ENCODE results near the gene GNG7.
A peak's percentile ranks its signal among the peaks of the same experiment; 100 is the strongest.
"Not testable (repeated sequence)": the region's sequence is repeated elsewhere in the genome, so short reads cannot be mapped to it uniquely, and the experiment has no call there.

Gene GNG7

DNA sequence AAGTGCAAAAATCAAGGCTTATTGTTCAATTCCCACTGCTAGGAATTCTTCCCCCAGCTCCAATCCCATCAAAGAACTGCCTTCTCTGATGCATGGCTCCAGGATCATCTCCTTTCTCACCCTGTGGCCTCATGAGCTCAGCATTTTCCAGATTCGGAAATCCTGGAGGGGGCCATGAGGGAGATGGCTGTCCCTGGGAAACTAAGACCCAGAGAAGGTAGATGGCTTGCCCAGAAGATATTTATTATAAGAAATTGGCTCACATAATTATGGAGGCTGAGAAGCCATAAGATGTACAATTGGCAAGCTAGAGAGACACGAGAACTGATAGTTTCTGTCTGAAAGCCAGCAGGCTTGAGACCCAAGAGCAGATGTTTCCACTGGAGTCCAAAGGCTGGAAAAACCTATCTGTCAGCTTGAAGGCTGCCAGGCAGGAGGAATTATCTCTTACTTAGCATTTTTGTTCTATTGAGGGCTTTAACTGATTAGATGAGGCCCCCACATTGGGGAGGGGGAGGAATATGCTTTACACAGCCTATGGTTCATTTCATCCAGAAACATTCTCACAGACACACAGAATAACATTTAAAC is 168.0 kb downstream of the GNG7 start:
- Histone ChIP-seq H3K9ac (ENCODE audit: low read depth, low read length) (no peak overlapping the region), H3K36me3 (ENCODE audit: insufficient read depth, low read length) (no peaks in the 10 kb centered on the region), H3K27me3 (ENCODE audit: insufficient read depth, low read length) (no peaks in the 10 kb centered on the region), H3K4me1 (ENCODE audit: insufficient read depth, low read length) (no peaks in the 10 kb centered on the region), H3K4me3 (ENCODE audit: low read length) (no peak overlapping the region), H3K27ac (ENCODE audit: low read depth, low read length) (no peak overlapping the region), H3K9me3 (ENCODE audit: insufficient read depth, low read depth, low read length) (peaks cover 11% of the 10 kb centered on the region)
- 78% methylated on average over 2 of the region's 2 CpGs for WGBS

- Histone ChIP-seq H3K27me3 (ENCODE audit: insufficient read depth, low read length) (no peaks in the 10 kb centered on the region), H3K36me3 (ENCODE audit: insufficient read depth, low read length) (no peaks in the 10 kb centered on the region), H3K27ac (ENCODE audit: low read depth, low read length) (no peak overlapping the region), H3K4me3 (ENCODE audit: low read length) (no peak overlapping the region), H3K9me3 (ENCODE audit: insufficient read depth, low read depth, low read length) (peaks cover 11% of the 10 kb centered on the region), H3K9ac (ENCODE audit: low read depth, low read length) (no peak overlapping the region), H3K4me1 (ENCODE audit: insufficient read depth, low read length) (no peaks in the 10 kb centered on the region)
- WGBS, result 84% methylated on average over 4 of the region's 6 CpGs
These were observed 168.6 kb downstream of the GNG7 start for GRCh38 chr19:2533686-2534422.

GRCh38 chr19:2533072-2533425 is 169.4 kb downstream of the GNG7 start:
- Histone ChIP-seq H3K27me3 (ENCODE audit: insufficient read depth, low read length) (no peaks in the 10 kb centered on the region), H3K9me3 (ENCODE audit: insufficient read depth, low read depth, low read length) (peaks cover 11% of the 10 kb centered on the region), H3K4me3 (ENCODE audit: low read length) (no peak overlapping the region), H3K27ac (ENCODE audit: low read depth, low read length) (no peak overlapping the region), H3K36me3 (ENCODE audit: insufficient read depth, low read length) (no peaks in the 10 kb centered on the region), H3K9ac (ENCODE audit: low read depth, low read length) (no peak overlapping the region), H3K4me1 (ENCODE audit: insufficient read depth, low read length) (no peaks in the 10 kb centered on the region)
- 100% methylated on average over 1 of the region's 2 CpGs for WGBS

DNA sequence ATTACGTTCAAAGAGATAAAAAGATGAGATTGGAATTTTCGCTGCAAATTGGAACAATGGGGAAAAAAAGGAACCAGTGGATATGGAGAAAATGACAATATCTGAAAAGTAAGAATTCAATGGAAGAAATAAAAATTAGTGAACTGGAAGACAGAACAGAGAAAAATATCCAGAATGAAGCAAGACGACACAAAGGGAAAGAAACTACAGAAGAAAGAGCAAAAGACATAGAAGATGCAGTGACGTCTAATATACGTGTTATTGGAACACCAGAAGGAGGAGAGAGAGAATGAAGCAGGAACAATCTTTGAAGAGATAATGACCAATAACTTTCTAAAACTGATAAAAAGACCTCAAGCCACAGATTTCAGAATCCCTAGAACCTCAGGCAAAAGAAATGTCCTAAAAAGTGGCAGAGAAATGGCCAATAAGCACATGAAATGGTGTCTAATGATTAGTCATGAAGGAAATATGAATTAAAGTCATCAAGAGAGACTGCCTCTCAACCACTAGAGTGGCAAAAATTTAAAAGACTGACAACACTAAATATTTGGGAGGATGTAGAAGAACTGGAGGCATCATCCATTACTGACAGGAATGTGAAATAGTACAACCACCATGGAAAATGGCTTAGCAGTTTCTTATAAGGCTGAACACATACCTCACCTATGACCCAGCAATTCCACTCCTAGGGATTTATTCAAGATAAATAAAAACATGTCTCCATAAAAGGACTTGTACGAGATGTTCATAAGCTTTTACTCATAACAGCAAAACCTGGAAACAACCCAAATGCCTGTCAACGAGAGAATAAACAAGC is 170.0 kb downstream of the GNG7 start:
- peaks cover 11% of the 10 kb centered on the region for H3K9me3 ChIP-seq (ENCODE audit: insufficient read depth, low read depth, low read length)
- no peak overlapping the region for H3K27ac ChIP-seq (ENCODE audit: low read depth, low read length)
- 95% methylated on average over 7 of the region's 7 CpGs for WGBS
- no peak overlapping the region for H3K4me3 ChIP-seq (ENCODE audit: low read length)
- no peak overlapping the region for H3K9ac ChIP-seq (ENCODE audit: low read depth, low read length)
- H3K4me1 ChIP-seq (ENCODE audit: insufficient read depth, low read length), result no peaks in the 10 kb centered on the region
- no peaks in the 10 kb centered on the region for H3K36me3 ChIP-seq (ENCODE audit: insufficient read depth, low read length)
- no peaks in the 10 kb centered on the region for H3K27me3 ChIP-seq (ENCODE audit: insufficient read depth, low read length)

DNA sequence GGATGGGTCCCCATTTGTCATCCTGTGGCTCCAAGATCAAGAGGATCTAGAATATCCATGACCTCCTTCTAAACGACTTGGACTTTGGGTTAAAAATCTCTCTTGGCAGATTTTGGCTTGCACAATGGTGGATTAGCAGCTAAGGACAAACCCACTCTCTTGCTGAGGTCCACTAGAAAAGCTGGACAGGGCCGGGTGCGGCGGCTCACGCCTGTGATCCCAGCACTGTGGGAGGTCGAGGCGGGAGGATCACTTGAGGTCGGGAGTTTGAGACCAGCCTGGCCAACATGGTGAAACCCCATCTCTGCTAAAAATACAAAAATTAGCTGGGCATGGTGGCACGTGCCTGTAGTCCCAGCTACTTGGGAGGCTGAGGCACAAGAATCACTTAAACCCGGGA is 172.6 kb downstream of the GNG7 start:
- H3K27me3 ChIP-seq (ENCODE audit: insufficient read depth, low read length); H3K27ac ChIP-seq (ENCODE audit: low read depth, low read length); H3K4me3 ChIP-seq (ENCODE audit: low read length); H3K4me1 ChIP-seq (ENCODE audit: insufficient read depth, low read length); H3K9ac ChIP-seq (ENCODE audit: low read depth, low read length); H3K36me3 ChIP-seq (ENCODE audit: insufficient read depth, low read length): not testable (repeated sequence)
- peaks cover 11% of the 10 kb centered on the region for H3K9me3 ChIP-seq (ENCODE audit: insufficient read depth, low read depth, low read length)
- WGBS, result 91% methylated on average over 10 of the region's 10 CpGs

DNA sequence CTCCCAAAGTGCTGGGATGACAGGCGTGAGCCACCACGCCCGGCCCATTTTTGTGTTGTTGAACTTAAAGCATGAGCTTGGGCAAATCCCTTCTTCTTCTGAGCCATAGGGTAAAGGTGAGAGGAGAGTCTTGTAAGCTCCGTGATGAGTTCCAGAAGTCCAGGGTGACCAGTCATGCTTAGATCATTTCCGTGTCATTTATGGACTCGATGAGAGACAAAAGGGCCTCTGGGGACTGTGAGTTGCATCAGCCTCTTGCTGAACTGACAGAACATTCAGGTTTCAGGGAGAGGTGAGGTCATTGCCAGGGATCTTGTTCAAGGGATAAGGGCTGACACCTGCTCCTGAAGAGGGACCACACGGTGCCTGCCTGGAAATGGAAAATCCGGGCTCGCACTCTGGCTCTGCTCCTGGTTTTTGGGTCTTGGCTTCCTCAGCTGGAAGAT is 173.0 kb downstream of the GNG7 start:
- H3K4me3 ChIP-seq (ENCODE audit: low read length), result no peak overlapping the region
- no peaks in the 10 kb centered on the region for H3K36me3 ChIP-seq (ENCODE audit: insufficient read depth, low read length)
- no peak overlapping the region for H3K27ac ChIP-seq (ENCODE audit: low read depth, low read length)
- no peak overlapping the region for H3K9ac ChIP-seq (ENCODE audit: low read depth, low read length)
- peaks cover 6% of the 10 kb centered on the region for H3K9me3 ChIP-seq (ENCODE audit: insufficient read depth, low read depth, low read length)
- WGBS, result 88% methylated on average over 9 of the region's 9 CpGs
- no peaks in the 10 kb centered on the region for H3K27me3 ChIP-seq (ENCODE audit: insufficient read depth, low read length)
- no peaks in the 10 kb centered on the region for H3K4me1 ChIP-seq (ENCODE audit: insufficient read depth, low read length)

GRCh38 chr19:2528675-2529101 is 173.8 kb downstream of the GNG7 start:
- no peaks in the 10 kb centered on the region for H3K9me3 ChIP-seq (ENCODE audit: insufficient read depth, low read depth, low read length)
- no peaks in the 10 kb centered on the region for H3K36me3 ChIP-seq (ENCODE audit: insufficient read depth, low read length)
- no peak overlapping the region for H3K27ac ChIP-seq (ENCODE audit: low read depth, low read length)
- no peak overlapping the region for H3K4me3 ChIP-seq (ENCODE audit: low read length)
- WGBS, result 85% methylated on average over 8 of the region's 8 CpGs
- H3K27me3 ChIP-seq (ENCODE audit: insufficient read depth, low read length), result no peaks in the 10 kb centered on the region
- H3K9ac ChIP-seq (ENCODE audit: low read depth, low read length), result no peak overlapping the region
- no peaks in the 10 kb centered on the region for H3K4me1 ChIP-seq (ENCODE audit: insufficient read depth, low read length)

DNA sequence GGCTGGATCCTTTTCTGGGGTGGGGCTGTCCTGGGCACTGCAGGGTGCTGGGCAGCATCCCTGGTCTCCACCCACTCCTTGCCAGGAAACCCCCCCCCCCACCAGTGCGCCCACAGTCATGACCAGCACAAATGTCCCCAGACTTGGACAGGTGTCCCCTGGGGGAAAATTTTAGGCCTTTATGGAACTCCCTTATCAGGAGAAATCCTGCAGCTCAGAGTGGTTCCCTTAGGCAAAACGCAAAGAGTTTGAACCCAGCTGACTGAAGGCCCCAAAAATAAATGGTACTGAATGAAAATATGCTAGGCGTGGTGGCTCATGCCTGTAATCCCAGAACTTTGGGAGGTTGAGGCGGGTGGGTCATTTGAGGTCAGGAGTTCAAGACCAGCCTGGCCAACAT is 174.8 kb downstream of the GNG7 start:
- H3K9ac ChIP-seq (ENCODE audit: low read depth, low read length), result no peak overlapping the region
- H3K9me3 ChIP-seq (ENCODE audit: insufficient read depth, low read depth, low read length), result no peaks in the 10 kb centered on the region
- no peak overlapping the region for H3K27ac ChIP-seq (ENCODE audit: low read depth, low read length)
- no peak overlapping the region for H3K4me3 ChIP-seq (ENCODE audit: low read length)
- H3K36me3 ChIP-seq (ENCODE audit: insufficient read depth, low read length), result no peaks in the 10 kb centered on the region
- H3K4me1 ChIP-seq (ENCODE audit: insufficient read depth, low read length), result no peaks in the 10 kb centered on the region
- WGBS, result 85% methylated on average over 4 of the region's 4 CpGs
- no peaks in the 10 kb centered on the region for H3K27me3 ChIP-seq (ENCODE audit: insufficient read depth, low read length)

- WGBS, result 86% methylated on average over 14 of the region's 14 CpGs
- H3K9me3 ChIP-seq (ENCODE audit: insufficient read depth, low read depth, low read length), result no peaks in the 10 kb centered on the region
- H3K4me3 ChIP-seq (ENCODE audit: low read length), result no peak overlapping the region
- H3K27me3 ChIP-seq (ENCODE audit: insufficient read depth, low read length), result no peaks in the 10 kb centered on the region
- no peak overlapping the region for H3K27ac ChIP-seq (ENCODE audit: low read depth, low read length)
- H3K4me1 ChIP-seq (ENCODE audit: insufficient read depth, low read length), result no peaks in the 10 kb centered on the region
- H3K9ac ChIP-seq (ENCODE audit: low read depth, low read length), result no peak overlapping the region
- no peaks in the 10 kb centered on the region for H3K36me3 ChIP-seq (ENCODE audit: insufficient read depth, low read length)
These were observed 175.3 kb downstream of the GNG7 start for GRCh38 chr19:2527171-2527570.

DNA sequence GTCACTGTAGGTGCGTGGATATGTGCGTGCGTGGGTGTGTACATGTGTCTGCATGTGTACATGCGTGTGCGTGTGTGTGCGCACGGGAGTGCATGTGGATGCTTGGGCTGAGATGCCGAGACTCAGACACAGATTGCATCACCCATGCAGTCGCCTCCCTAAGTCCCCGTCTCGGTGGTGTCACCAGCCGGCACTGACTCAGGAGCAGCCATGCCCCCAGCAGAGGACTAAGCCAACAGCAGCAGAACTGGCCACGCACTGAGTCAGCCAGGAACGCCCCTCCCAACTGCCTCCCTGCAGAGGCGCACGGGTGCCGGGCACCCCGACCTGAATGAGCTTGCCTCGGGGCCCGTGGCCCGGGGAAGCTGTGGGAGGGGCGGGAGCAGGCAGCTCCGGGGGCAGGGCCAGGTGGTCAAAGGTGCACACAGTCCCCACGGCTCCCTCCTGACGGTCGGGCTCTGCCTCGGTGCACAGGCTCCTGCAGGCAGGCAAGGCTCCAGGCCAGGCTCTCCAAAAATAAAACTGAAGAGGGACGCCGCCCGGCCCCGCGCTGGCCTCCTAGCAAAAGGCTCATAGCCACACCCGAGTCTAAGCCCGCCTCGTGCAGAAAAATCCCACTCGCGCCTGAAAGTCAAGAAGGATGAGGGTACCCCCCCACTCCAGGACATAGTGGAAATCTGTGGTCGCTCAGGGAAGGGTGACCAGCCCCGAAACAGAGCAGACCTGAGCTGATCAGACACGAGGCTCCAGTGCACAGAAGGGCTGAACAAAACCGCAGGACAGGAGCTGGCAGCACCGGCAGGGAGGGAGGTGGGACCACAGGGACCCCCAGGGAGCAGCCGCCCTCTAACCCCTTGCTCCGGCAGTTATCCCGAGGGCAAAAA is 177.4 kb downstream of the GNG7 start:
- 48% methylated on average over 45 of the region's 45 CpGs for WGBS
- no peak overlapping the region for H3K4me3 ChIP-seq (ENCODE audit: low read length)

More for the DNA sequence above, 177.4 kb downstream of the GNG7 start:
- Histone ChIP-seq H3K27me3 (ENCODE audit: insufficient read depth, low read length) (no peaks in the 10 kb centered on the region), H3K9ac (ENCODE audit: low read depth, low read length) (no peak overlapping the region), H3K9me3 (ENCODE audit: insufficient read depth, low read depth, low read length) (no peaks in the 10 kb centered on the region), H3K4me1 (ENCODE audit: insufficient read depth, low read length) (no peaks in the 10 kb centered on the region), H3K36me3 (ENCODE audit: insufficient read depth, low read length) (no peaks in the 10 kb centered on the region), H3K27ac (ENCODE audit: low read depth, low read length) (peak overlapping the region; percentile 28; the same call in 1 of the 2 replicates)

Data from HUES64 (cell line).